ENCODE measurements around the gene GPATCH8. TPM values are rescaled to one million over a fixed set of nuclear protein-coding genes. Genes with fewer than 3 reads are reported as not detected.
A peak's percentile ranks its signal among the peaks of the same experiment; 100 is the strongest.

The GPATCH8 gene
- total and polyA plus RNA-seq, 2 of the 8 experiments (the other 6 are each of a cell fraction or from before 2014, with no cell fraction given) = 20.5 to 58.1 TPM

DNA sequence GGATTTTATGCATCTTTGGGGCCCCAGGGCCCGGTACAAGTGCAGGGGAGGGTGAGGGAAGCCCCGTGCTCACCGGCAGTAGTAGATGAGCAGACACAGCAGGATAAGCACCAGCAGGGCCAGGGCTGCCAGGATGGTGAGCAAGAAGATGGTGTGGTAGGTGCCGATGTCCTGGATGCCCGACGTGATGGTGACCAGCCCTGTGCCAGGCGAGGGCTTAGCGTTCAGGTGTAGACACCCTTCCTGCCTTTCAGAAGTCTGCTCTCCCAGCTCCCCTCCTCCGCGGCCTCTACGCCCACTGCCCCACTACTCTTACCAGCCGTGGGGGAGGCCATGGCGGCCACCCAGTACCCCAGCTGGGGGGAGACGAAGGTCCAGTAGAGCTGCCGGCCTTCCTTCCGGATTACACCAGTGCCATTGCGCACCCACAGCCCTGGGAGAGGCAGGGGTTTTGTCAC lies 147.5 kb downstream of the GPATCH8 start:
- H3K56ac ChIP-seq (replicated peaks; ENCODE audit: insufficient read length, low read depth, low read length) = no peak overlapping the region
- peaks cover 8% of the 10 kb centered on the region; the same call in 1 of the 2 replicates for H3K23me2 ChIP-seq (ENCODE audit: low read depth, low read length)
- H3K18ac ChIP-seq (ENCODE audit: extremely low read depth, low read length) = no peak overlapping the region
- no peak for FAIRE-seq
- peak overlapping the region; percentile 61; the same call in 1 of the 2 replicates for H2BK15ac ChIP-seq (ENCODE audit: low read length)
- no peaks in the 10 kb centered on the region for H3K9me3 ChIP-seq (ENCODE audit: insufficient read depth in 2 of 2, low read depth in 1 of 2, low read length in 1 of 2)
- H3K9ac ChIP-seq (replicated peaks in 1 of 4; ENCODE audit: extremely low read depth in 1 of 4, low read depth in 3 of 4, low read length in 3 of 4) = no peak overlapping the region
- POLR2A ChIA-PET (ENCODE audit: partially characterized antibody) = interaction anchor here (1.0 to 1.8 kb wide), 5 partner anchors 10 to 163 kb away, joined by 3 to 10 read pairs (median 4); partner anchors contain the start of gene GRN
- no peak for DNase-seq (ENCODE audit: low read depth in 1 of 2, low spot score in 2 of 2)
- H2AFZ ChIP-seq (ENCODE audit: low read length) = no peak overlapping the region
- no peak overlapping the region for H3K23ac ChIP-seq (ENCODE audit: insufficient read length)
- WGBS, 2 experiments (ENCODE audit: extremely low coverage in 1 of 2, insufficient coverage in 1 of 2, insufficient read length in 1 of 2, insufficient replicate concordance in 2 of 2, low coverage in 1 of 2, low lambda C conversion rate in 2 of 2, missing lambda C conversion rate in 1 of 2) = 87% methylated on average over 11 of the region's 17 CpGs; no CpG with 5 or more reads in 1 of the 2 experiments
- H3K79me1 ChIP-seq (ENCODE audit: low read depth, low read length) = peaks cover 5% of the 10 kb centered on the region
- H4K5ac ChIP-seq (ENCODE audit: insufficient read length, low read depth, low read length) = no peak overlapping the region
- H2BK120ac ChIP-seq (replicated peaks; ENCODE audit: low read depth, low read length) = no peak overlapping the region
- no peak overlapping the region for H2BK12ac ChIP-seq (ENCODE audit: low read depth, low read length)
- H3K27me3 ChIP-seq (replicated peaks in 1 of 4; ENCODE audit: control insufficient read depth in 3 of 4, extremely low read depth in 1 of 4, insufficient read depth in 3 of 4, low read length in 3 of 4) = no peaks in the 10 kb centered on the region; a peak in 2 of 7 replicates
- no peak overlapping the region for H3K27ac ChIP-seq (ENCODE audit: low read depth, low read length)
- no peak overlapping the region for H4K91ac ChIP-seq (replicated peaks; ENCODE audit: insufficient read length, low read length)
- peak overlapping the region; percentile 84; the same call in 1 of the 2 replicates for H4K8ac ChIP-seq (ENCODE audit: extremely low read depth, insufficient read depth, low read length)
- H2AK5ac ChIP-seq (ENCODE audit: low read depth, low read length) = no peak overlapping the region
- H4K20me1 ChIP-seq (replicated peaks in 1 of 2; ENCODE audit: control insufficient read depth in 1 of 2, insufficient read depth in 2 of 2, low read length in 2 of 2) = peaks cover 4 to 28% of the 10 kb centered on the region in 2 experiments
- H3K4me2 ChIP-seq (ENCODE audit: insufficient read depth in 1 of 2, low read depth in 2 of 2, low read length in 2 of 2) = no peak overlapping the region; a peak in 1 of 4 replicates
- H3K79me2 ChIP-seq (ENCODE audit: control insufficient read depth in 1 of 2, insufficient read depth in 2 of 2, low read length in 2 of 2) = peaks cover 0 to 7% of the 10 kb centered on the region in 2 experiments; a peak in 1 of 4 replicates
- H3K4ac ChIP-seq (replicated peaks; ENCODE audit: insufficient read length, low read depth, low read length) = peak overlapping the region; percentile 93
- CTCF ChIA-PET (ENCODE audit: partially characterized antibody) = interaction anchor here (1.2 to 10.1 kb wide), 11 partner anchors 7 to 187 kb away, joined by 3 to 177 read pairs (median 10); partner anchors contain the start of genes ASB16, FAM171A2 and GRN
- H2BK20ac ChIP-seq (ENCODE audit: low read length) = no peak overlapping the region
- no peak overlapping the region for H3K4me3 ChIP-seq (ENCODE audit: extremely low read depth in 1 of 4, insufficient read depth in 2 of 4, low read depth in 3 of 4, low read length in 4 of 4)
- H3K36me3 ChIP-seq (ENCODE audit: control insufficient read depth in 2 of 4, insufficient read depth in 4 of 4, low read length in 3 of 4) = peaks cover 2 to 6% (median 3%) of the 10 kb centered on the region in 4 experiments; a peak in 4 of 8 replicates
- H3K4me1 ChIP-seq (replicated peaks in 1 of 4; ENCODE audit: control insufficient read depth in 3 of 4, insufficient read depth in 4 of 4, low read length in 3 of 4) = peaks cover 0 to 16% (median 5%) of the 10 kb centered on the region in 4 experiments; a peak in 5 of 7 replicates
- no peak overlapping the region for H3K14ac ChIP-seq (ENCODE audit: insufficient read length)
- TF ChIP-seq CHD1 (IDR thresholded peaks at IDR 0.05; ENCODE audit: low read depth, low read length) = no peak
- no peak for TF ChIP-seq NANOG (IDR thresholded peaks at IDR 0.05; ENCODE audit: insufficient read depth, low read depth, low read length, poor library complexity, severe bottlenecking)
- no peak for TF ChIP-seq BCL11A (IDR thresholded peaks at IDR 0.05; ENCODE audit: low read depth in 2 of 2, low read length in 2 of 2)
- no peak for TF ChIP-seq TAF1 (IDR thresholded peaks at IDR 0.05; ENCODE audit: low read depth, low read length)
- TF ChIP-seq SP2 (IDR thresholded peaks at IDR 0.05; ENCODE audit: low read length) = no peak
- TF ChIP-seq PHF8 (conservative IDR thresholded peaks at IDR 0.05; ENCODE audit: low read depth, low read length) = no peak
- no peak overlapping the region for H2BK5ac ChIP-seq (ENCODE audit: low read depth, low read length)

All from H1 (cell line).